Measurements from ENCODE around the gene MRAP. TPM values are rescaled to one million over a fixed set of nuclear protein-coding genes. Genes with fewer than 3 reads are reported as not detected.

The MRAP gene
- polyA plus RNA-seq, 3 donors: not detected

DNA sequence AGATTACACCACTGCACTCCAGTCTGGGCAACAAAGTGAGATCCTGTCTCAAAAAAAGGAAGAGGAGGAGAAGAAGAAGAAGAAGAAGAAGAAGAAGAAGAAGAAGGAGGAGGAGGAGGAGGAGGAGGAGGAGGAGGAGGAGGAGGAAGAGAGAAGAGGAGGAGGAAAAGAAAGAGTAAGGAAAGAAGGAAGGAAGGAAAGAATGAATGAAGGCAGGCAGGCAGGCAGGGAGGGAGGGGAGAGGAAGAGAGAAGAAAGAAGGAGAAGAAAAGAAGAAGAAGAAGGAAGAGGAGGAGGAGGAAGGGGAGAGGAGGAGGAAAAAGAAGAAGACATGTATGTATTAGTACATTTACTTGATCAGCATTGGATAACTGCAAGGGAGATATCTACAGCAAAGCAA is 46.5 kb upstream of the MRAP start:
- Mint-ChIP-seq H3K4me1 (no peaks in the 10 kb centered on the region), H3K27ac (peak overlapping the region in 1 of 7 donors; percentile 22), H3K36me3 (no peaks in the 10 kb centered on the region), H3K27me3 (ENCODE audit: low read depth in 3 of 3) (peaks cover 2 to 7% (median 5%) of the 10 kb centered on the region in 3 donors), H3K4me3 (no peak overlapping the region), H3K9me3 (peaks cover 3 to 25% (median 14%) of the 10 kb centered on the region in 7 donors)
- Histone ChIP-seq H3K4me2 (replicated peaks; ENCODE audit: extremely low read depth, low read length, poor library complexity, severe bottlenecking) (no peak overlapping the region), H3K27ac (ENCODE audit: low read depth in 1 of 2, low read length in 2 of 2) (no peak overlapping the region), H3K9me3 (replicated peaks in 1 of 2; ENCODE audit: control insufficient read depth in 1 of 2, insufficient read depth in 1 of 2, low read length in 2 of 2) (peaks cover 10 to 14% of the 10 kb centered on the region in 2 donors), H3K27me3 (ENCODE audit: control insufficient read depth in 2 of 2, insufficient read depth in 2 of 2, low read length in 2 of 2) (no peaks in the 10 kb centered on the region), H3K36me3 (replicated peaks in 1 of 2; ENCODE audit: control insufficient read depth in 1 of 2, insufficient read depth in 2 of 2, low read length in 2 of 2) (no peaks in the 10 kb centered on the region), H2AFZ (ENCODE audit: insufficient read depth, low read depth, low read length, poor library complexity, severe bottlenecking) (no peak overlapping the region), H3K9ac (ENCODE audit: insufficient read depth, low read length, poor library complexity, severe bottlenecking) (no peak overlapping the region), H3K4me1 (ENCODE audit: control insufficient read depth in 1 of 2, insufficient read depth in 2 of 2, low read length in 2 of 2) (no peaks in the 10 kb centered on the region), H4K20me1 (ENCODE audit: insufficient read depth, low read length) (no peaks in the 10 kb centered on the region), H3K79me2 (ENCODE audit: insufficient read depth, low read length) (no peaks in the 10 kb centered on the region), H3K4me3 (replicated peaks in 1 of 3; ENCODE audit: low read depth in 2 of 3, low read length in 3 of 3) (no peak overlapping the region)
- intact Hi-C loops (cut with micrococcal nuclease): loop anchor here in 1 of 2 donors (10.0 kb wide), 1 partner anchor 377 kb away; the partner anchor contains the start of gene HUNK
- TF ChIP-seq CTCF (IDR thresholded peaks at IDR 0.05): no peak
- DNase-seq: no peak

- DNase-seq: no peak
- no peaks in the 10 kb centered on the region for H4K20me1 ChIP-seq (ENCODE audit: insufficient read depth, low read length)
- H3K9ac ChIP-seq (ENCODE audit: insufficient read depth, low read length, poor library complexity, severe bottlenecking): no peak overlapping the region
- no peaks in the 10 kb centered on the region for H3K27me3 ChIP-seq (ENCODE audit: control insufficient read depth in 2 of 2, insufficient read depth in 2 of 2, low read length in 2 of 2)
- H3K9me3 Mint-ChIP-seq: peaks cover 3 to 23% (median 14%) of the 10 kb centered on the region in 7 donors
- H3K27me3 Mint-ChIP-seq (ENCODE audit: low read depth in 3 of 3): peaks cover 2 to 7% (median 7%) of the 10 kb centered on the region in 3 donors
- H3K36me3 ChIP-seq (replicated peaks in 1 of 2; ENCODE audit: control insufficient read depth in 1 of 2, insufficient read depth in 2 of 2, low read length in 2 of 2): no peaks in the 10 kb centered on the region
- no peak overlapping the region for H3K4me3 Mint-ChIP-seq
- no peak overlapping the region for H2AFZ ChIP-seq (ENCODE audit: insufficient read depth, low read depth, low read length, poor library complexity, severe bottlenecking)
- TF ChIP-seq CTCF (IDR thresholded peaks at IDR 0.05): no peak
- no peaks in the 10 kb centered on the region for H3K36me3 Mint-ChIP-seq
- H3K27ac Mint-ChIP-seq: no peak overlapping the region
- WGBS (ENCODE audit: insufficient coverage): 86% methylated on average over 5 of the region's 7 CpGs
- intact Hi-C loops (cut with micrococcal nuclease): loop anchor here in 1 of 2 donors (10.0 kb wide), 1 partner anchor 378 kb away; the partner anchor contains the start of gene HUNK
- H3K4me1 Mint-ChIP-seq: peaks cover under 1% of the 10 kb centered on the region
- H3K4me1 ChIP-seq (ENCODE audit: control insufficient read depth in 1 of 2, insufficient read depth in 2 of 2, low read length in 2 of 2): no peaks in the 10 kb centered on the region
- H3K4me2 ChIP-seq (replicated peaks; ENCODE audit: extremely low read depth, low read length, poor library complexity, severe bottlenecking): no peak overlapping the region
- H3K27ac ChIP-seq (ENCODE audit: low read depth in 1 of 2, low read length in 2 of 2): no peak overlapping the region
- H3K79me2 ChIP-seq (ENCODE audit: insufficient read depth, low read length): no peaks in the 10 kb centered on the region
- H3K4me3 ChIP-seq (replicated peaks in 1 of 3; ENCODE audit: low read depth in 2 of 3, low read length in 3 of 3): no peak overlapping the region
- H3K9me3 ChIP-seq (replicated peaks in 1 of 2; ENCODE audit: control insufficient read depth in 1 of 2, insufficient read depth in 1 of 2, low read length in 2 of 2): peaks cover 10 to 14% of the 10 kb centered on the region in 2 donors
Measured at GRCh38 chr21:32253215-32253641, 45.4 kb upstream of the MRAP start.

Measured in CD14-positive monocyte (primary cell).